Type B pancreatic cell (in vitro differentiated cells): ENCODE results near the gene SNX1. TPM values are rescaled to one million over a fixed set of nuclear protein-coding genes. Genes with fewer than 3 reads are reported as not detected.

ENCODE experiments used
- DNase-seq: peaks from one replicate; pipeline ENCODE4 v3.0.0; 2021; ENCODE audit warnings: mixed read lengths; ENCODE audit not compliant: unreplicated experiment; ENCODE audit errors: extremely low spot score
- H3K27ac Mint-ChIP-seq: 2 replicates; pipeline ENCODE4 v1.8.0; 2021; ENCODE audit warnings: mild to moderate bottlenecking, mixed read lengths
- H3K27me3 Mint-ChIP-seq: 2 replicates; pipeline ENCODE4 v1.8.0; 2021; ENCODE audit warnings: mixed read lengths
- H3K36me3 Mint-ChIP-seq: 2 replicates; pipeline ENCODE4 v1.8.0; 2021; ENCODE audit warnings: mixed read lengths
- H3K4me1 Mint-ChIP-seq: one replicate; pipeline ENCODE4 v1.8.0; 2021; ENCODE audit warnings: mixed read lengths; ENCODE audit not compliant: unreplicated experiment
- H3K4me3 Mint-ChIP-seq: 2 replicates; pipeline ENCODE4 v1.8.0; 2021; ENCODE audit warnings: mild to moderate bottlenecking, mixed read lengths
- H3K9me3 Mint-ChIP-seq: 2 replicates; pipeline ENCODE4 v1.8.0; 2021; ENCODE audit warnings: mixed read lengths
- CTCF ChIP-seq: fragments of 200-600 bp; sonication (generic); conservative IDR thresholded peaks from 2 replicates; pipeline ENCODE4 v1.5.0; 2021; ENCODE audit warnings: antibody characterized with exemption, mild to moderate bottlenecking
- total RNA-seq: library from RNA; stranded (reverse); gene quantifications from 2 replicates; pipeline ENCODE4 v1.2.1, GENCODE V29; 2021; ENCODE audit warnings: low replicate concordance

The SNX1 gene
- total RNA-seq, 1 donor from 2014 or later = 124 TPM

- H3K9me3 Mint-ChIP-seq = no peaks in the 10 kb centered on the region
- no peaks in the 10 kb centered on the region for H3K27me3 Mint-ChIP-seq
- peaks cover 4% of the 10 kb centered on the region for H3K36me3 Mint-ChIP-seq
- TF ChIP-seq CTCF = no peak
- no peak overlapping the region for H3K27ac Mint-ChIP-seq
- no peak for DNase-seq
- H3K4me1 Mint-ChIP-seq = peaks cover 9% of the 10 kb centered on the region
- no peak overlapping the region for H3K4me3 Mint-ChIP-seq
Measured at GRCh38 chr15:64144192-64144564, 48.4 kb downstream of the SNX1 start.

- peaks cover 13% of the 10 kb centered on the region for H3K4me1 Mint-ChIP-seq
- peaks cover 4% of the 10 kb centered on the region for H3K27me3 Mint-ChIP-seq
- H3K4me3 Mint-ChIP-seq = no peak overlapping the region
- DNase-seq = no peak
- no peak for TF ChIP-seq CTCF
- H3K9me3 Mint-ChIP-seq = no peaks in the 10 kb centered on the region
- peaks cover 4% of the 10 kb centered on the region for H3K36me3 Mint-ChIP-seq
- H3K27ac Mint-ChIP-seq = peak overlapping the region; percentile 21
Measured at GRCh38 chr15:64144565-64145281, 48.9 kb downstream of the SNX1 start.

DNA sequence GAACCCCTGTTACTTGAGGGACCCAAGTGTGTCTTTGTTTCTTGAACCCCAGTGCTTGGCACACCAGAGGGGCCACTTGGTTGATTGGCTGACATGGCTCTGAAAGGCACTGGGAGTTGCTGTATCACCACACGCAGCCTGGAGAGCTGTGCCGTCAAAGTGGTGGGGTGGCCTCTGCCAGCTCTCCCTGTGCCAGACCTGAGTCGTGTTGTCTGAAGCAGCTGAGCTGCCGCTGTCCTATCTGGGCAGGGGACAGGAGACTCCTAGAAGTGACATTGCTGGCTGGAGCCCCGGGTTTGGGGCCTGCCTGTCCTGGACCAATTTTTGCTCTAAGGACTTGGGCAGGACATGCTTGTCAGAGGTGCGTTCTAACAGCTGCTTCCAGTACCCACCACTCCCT is 50.3 kb downstream of the SNX1 start:
- Mint-ChIP-seq H3K27ac (no peak overlapping the region), H3K4me3 (no peak overlapping the region), H3K27me3 (peaks cover 11% of the 10 kb centered on the region), H3K9me3 (no peaks in the 10 kb centered on the region), H3K4me1 (peaks cover 14% of the 10 kb centered on the region), H3K36me3 (peaks cover 4% of the 10 kb centered on the region)
- TF ChIP-seq CTCF = no peak
- peak; percentile 47 for DNase-seq

DNA sequence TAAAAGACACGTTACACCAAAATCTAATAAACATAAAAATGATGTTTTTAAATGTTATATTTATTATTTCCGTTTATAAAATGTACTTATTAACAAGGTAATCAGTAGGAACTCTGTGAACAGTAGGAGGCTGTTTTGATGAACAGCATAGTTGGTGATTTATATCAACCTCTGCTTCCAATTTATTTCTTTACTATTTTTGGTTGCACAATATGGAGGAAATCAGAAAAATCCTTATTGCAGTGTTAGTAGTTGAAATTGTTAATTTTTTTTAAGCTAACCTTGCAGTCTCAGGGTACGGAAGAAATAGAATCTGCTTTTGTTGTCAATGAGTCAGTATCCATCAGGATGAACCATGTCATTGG is 50.7 kb downstream of the SNX1 start:
- no peak for TF ChIP-seq CTCF
- Mint-ChIP-seq H3K9me3 (no peaks in the 10 kb centered on the region), H3K4me1 (peaks cover 14% of the 10 kb centered on the region), H3K4me3 (no peak overlapping the region), H3K36me3 (peaks cover 4% of the 10 kb centered on the region), H3K27me3 (peaks cover 11% of the 10 kb centered on the region), H3K27ac (peak overlapping the region; percentile 41)
- no peak for DNase-seq

GRCh38 chr15:64146885-64147681 is 51.3 kb downstream of the SNX1 start:
- H3K27ac Mint-ChIP-seq = peak overlapping the region; percentile 41

More at GRCh38 chr15:64146885-64147681, 51.3 kb downstream of the SNX1 start:
- Mint-ChIP-seq H3K36me3 (peaks cover 4% of the 10 kb centered on the region), H3K9me3 (no peaks in the 10 kb centered on the region), H3K4me1 (peaks cover 14% of the 10 kb centered on the region), H3K27me3 (peaks cover 11% of the 10 kb centered on the region), H3K4me3 (no peak overlapping the region)
- no peak for TF ChIP-seq CTCF
- no peak for DNase-seq
